Esophagus muscularis mucosa (tissue), 3 donors: ENCODE data around the gene MRNIP.

ENCODE experiments used
- CTCF ChIP-seq, 3 experiments: fragments of 200-600 bp in 2 of 3; fragments of 450-650 bp in 1 of 3; sonication (generic) in 2 of 3; IDR thresholded peaks; one replicate each; pipeline ENCODE4 v1.5.1; 2017 to 2019; ENCODE audit warnings: antibody characterized with exemption in 3 of 3, mild to moderate bottlenecking in 2 of 3, moderate library complexity in 1 of 3
- POLR2A ChIP-seq: fragments of 450-650 bp; IDR thresholded peaks from one replicate; pipeline ENCODE4 v1.6.1; 2017; ENCODE audit warnings: antibody characterized with exemption, moderate library complexity, mild to moderate bottlenecking, low read depth
- POLR2AphosphoS5 ChIP-seq, 2 donors: sonication (generic); formaldehyde crosslinking; IDR thresholded peaks; one replicate each; pipeline ENCODE4 v1.6.1; 2017; ENCODE audit warnings: antibody characterized with exemption in 2 of 2

- no peak for TF ChIP-seq CTCF (IDR thresholded peaks at IDR 0.05)
- TF ChIP-seq POLR2AphosphoS5 (IDR thresholded peaks at IDR 0.05), result no peak
- no peak for TF ChIP-seq POLR2A
Measured at GRCh38 chr5:179866241-179867078, 7.8 kb upstream of the MRNIP start.
